ENCODE results near the gene ALPK1.

ALPK1 gene

GRCh38 chr4:112296949-112297880 lies at the start of gene ALPK1:
TSS of gene ALPK1 (plus strand) at chr4:112297369.
- CTCF ChIA-PET = interaction anchor here (0.6 to 0.7 kb wide), 3 partner anchors 9 to 675 kb away, joined by 3 read pairs; no protein-coding TSS in a partner anchor

More at GRCh38 chr4:112296949-112297880, at the start of gene ALPK1:
- H3K9me3 ChIP-seq (ENCODE audit: control insufficient read depth, insufficient read depth, low read depth, low read length) = no peaks in the 10 kb centered on the region
- TF ChIP-seq SP3 (tag by site-specific recombination; IDR thresholded peaks at IDR 0.05) (0 out of 2 replicates have a peak, but pooled peaks have one; percentile 17), ZNF362 (tag by site-specific recombination; IDR thresholded peaks at IDR 0.05) (0 out of 2 replicates have a peak, but pooled peaks have one; percentile 39), ZNF335 (tag by site-specific recombination; conservative IDR thresholded peaks at IDR 0.05) (0 out of 2 replicates have a peak, but pooled peaks have one; percentile 19), ZNF600 (tag by site-specific recombination; IDR thresholded peaks at IDR 0.05) (no peak), SP2 (tag by site-specific recombination; IDR thresholded peaks at IDR 0.05) (0 out of 2 replicates have a peak, but pooled peaks have one; percentile 27), ZNF311 (tag by site-specific recombination; IDR thresholded peaks at IDR 0.05; ENCODE audit: borderline replicate concordance) (no peak), PRDM1 (tag by site-specific recombination; IDR thresholded peaks at IDR 0.05) (peak; percentile 69), PBX3 (CRISPR knock-in tag; IDR thresholded peaks at IDR 0.05) (no peak), ZNF518A (tag by site-specific recombination; conservative IDR thresholded peaks at IDR 0.05; ENCODE audit: low read depth) (peak; percentile 77), KLF10 (tag by site-specific recombination; IDR thresholded peaks at IDR 0.05) (peak; percentile 90), ZNF133 (tag by site-specific recombination; IDR thresholded peaks at IDR 0.05) (no peak), ZNF596 (tag by site-specific recombination; IDR thresholded peaks at IDR 0.05) (no peak), CTCF (tag by site-specific recombination; IDR thresholded peaks at IDR 0.05) (no peak), KLF9 (tag by site-specific recombination; IDR thresholded peaks at IDR 0.05; ENCODE audit: low read depth) (peak; percentile 67), PRDM6 (tag by site-specific recombination; IDR thresholded peaks at IDR 0.05) (peak; percentile 47), ZBTB17 (tag by site-specific recombination; IDR thresholded peaks at IDR 0.05) (0 out of 2 replicates have a peak, but pooled peaks have one; percentile 37)
- no peaks in the 10 kb centered on the region for H3K36me3 ChIP-seq (ENCODE audit: control insufficient read depth in 2 of 2, insufficient read depth in 1 of 2, low read length in 2 of 2)
- POLR2A ChIA-PET = interaction anchor here (0.7 to 1.3 kb wide), 5 partner anchors 11 to 1701 kb away, joined by 3 to 9 read pairs (median 5); partner anchors contain the start of genes AP1AR and TIFA
- peak within 1 kb of the TSS; percentile 36 for H3K4me3 ChIP-seq (ENCODE audit: low read depth, low read length)
- H3K27ac ChIP-seq (ENCODE audit: extremely low read depth, low read depth, low read length) = no peak within 1 kb of the TSS
- H3K4me1 ChIP-seq (ENCODE audit: control insufficient read depth, insufficient read depth, low read length) = no peaks in the 10 kb centered on the region
